ENCODE results near the gene PRKCE. TPM values are rescaled to one million over a fixed set of nuclear protein-coding genes. Genes with fewer than 3 reads are reported as not detected.

The PRKCE gene
- total RNA-seq, 1 donor from 2014 or later: 11.7 TPM

DNA sequence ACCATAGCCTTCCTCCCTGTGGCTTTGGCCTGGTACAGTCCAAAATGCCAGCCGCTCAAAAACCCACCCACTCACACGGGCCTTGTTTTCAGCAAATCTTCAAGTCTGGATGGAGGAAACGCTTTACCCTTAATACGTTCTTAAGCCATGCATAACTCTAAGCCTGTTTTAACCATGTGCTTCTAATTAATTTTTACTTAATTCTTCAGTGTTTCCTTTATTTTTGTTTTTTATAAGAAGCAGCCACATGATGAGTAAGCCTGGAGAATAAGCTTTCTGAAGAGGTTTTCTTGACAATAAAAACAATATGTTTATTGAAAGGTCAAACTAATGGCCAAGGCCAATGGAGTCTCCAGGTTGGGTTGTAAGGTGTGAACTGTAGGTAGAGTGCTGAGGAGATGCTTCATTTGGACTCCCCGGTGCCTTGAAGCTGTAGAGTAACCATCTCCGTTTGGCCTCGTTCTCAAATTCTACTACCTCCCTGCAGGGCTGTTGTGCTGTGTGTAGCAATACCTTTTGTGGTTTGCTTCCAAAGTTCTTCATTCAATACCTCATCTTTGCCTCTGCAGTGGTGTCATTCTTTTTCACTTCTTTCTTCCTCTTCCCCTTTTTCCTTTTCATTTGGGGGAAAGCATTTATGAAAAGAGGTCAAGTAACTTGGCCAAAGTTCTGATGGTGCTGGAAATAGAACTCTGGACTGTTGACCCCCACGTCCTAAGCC is 113.7 kb downstream of the PRKCE start:
- no peak overlapping the region for H3K27ac Mint-ChIP-seq
- DNase-seq (ENCODE audit: low spot score): no peak
- H3K4me1 Mint-ChIP-seq (ENCODE audit: low read depth): no peaks in the 10 kb centered on the region
- H3K4me3 Mint-ChIP-seq: no peak overlapping the region
- H3K9me3 Mint-ChIP-seq: no peaks in the 10 kb centered on the region
- no peaks in the 10 kb centered on the region for H3K36me3 Mint-ChIP-seq (ENCODE audit: low read depth)
- H3K27me3 Mint-ChIP-seq (ENCODE audit: insufficient read depth): peaks cover 5% of the 10 kb centered on the region
- intact Hi-C loops (cut with micrococcal nuclease): no loop called here

DNA sequence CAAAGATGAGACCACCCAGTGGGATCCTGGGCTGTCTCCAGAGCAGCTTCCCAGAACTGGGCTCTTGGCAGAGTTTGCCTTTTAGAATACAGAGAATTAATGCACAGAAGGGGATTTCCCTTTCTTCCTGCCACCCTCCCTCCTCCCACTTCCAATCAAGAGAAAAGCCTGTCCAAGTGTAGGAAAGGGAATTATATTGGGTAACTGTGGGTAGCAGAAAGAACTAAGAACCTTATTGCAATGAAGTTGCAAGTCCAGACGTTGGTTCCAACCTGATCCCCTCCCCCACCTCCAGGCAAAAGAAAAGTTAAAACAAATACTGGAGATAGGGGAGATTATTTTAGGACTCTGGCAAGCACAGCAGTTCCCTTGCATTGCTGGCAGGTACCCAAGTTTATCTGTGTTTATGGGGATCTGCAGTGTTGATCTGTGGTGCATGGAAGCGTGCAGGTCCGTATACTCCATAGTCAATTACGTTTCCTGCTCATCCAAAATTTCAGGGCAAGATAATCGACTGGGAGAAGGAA is 114.3 kb downstream of the PRKCE start:
- H3K4me3 Mint-ChIP-seq: no peak overlapping the region

GRCh38 chr2:45768208-45768607 is 116.7 kb downstream of the PRKCE start:
- intact Hi-C loops (cut with micrococcal nuclease): no loop called here
- Mint-ChIP-seq H3K4me1 (ENCODE audit: low read depth) (no peaks in the 10 kb centered on the region), H3K36me3 (ENCODE audit: low read depth) (no peaks in the 10 kb centered on the region), H3K27me3 (ENCODE audit: insufficient read depth) (peaks cover 5% of the 10 kb centered on the region), H3K4me3 (no peak overlapping the region), H3K27ac (no peak overlapping the region), H3K9me3 (no peaks in the 10 kb centered on the region)
- DNase-seq (ENCODE audit: low spot score): no peak

More for the DNA sequence above, 114.3 kb downstream of the PRKCE start:
- no peak overlapping the region for H3K27ac Mint-ChIP-seq
- H3K4me1 Mint-ChIP-seq (ENCODE audit: low read depth): no peaks in the 10 kb centered on the region
- no peaks in the 10 kb centered on the region for H3K9me3 Mint-ChIP-seq
- peaks cover 5% of the 10 kb centered on the region for H3K27me3 Mint-ChIP-seq (ENCODE audit: insufficient read depth)
- H3K36me3 Mint-ChIP-seq (ENCODE audit: low read depth): no peaks in the 10 kb centered on the region
- DNase-seq (ENCODE audit: low spot score): no peak
- intact Hi-C loops (cut with micrococcal nuclease): no loop called here

DNA sequence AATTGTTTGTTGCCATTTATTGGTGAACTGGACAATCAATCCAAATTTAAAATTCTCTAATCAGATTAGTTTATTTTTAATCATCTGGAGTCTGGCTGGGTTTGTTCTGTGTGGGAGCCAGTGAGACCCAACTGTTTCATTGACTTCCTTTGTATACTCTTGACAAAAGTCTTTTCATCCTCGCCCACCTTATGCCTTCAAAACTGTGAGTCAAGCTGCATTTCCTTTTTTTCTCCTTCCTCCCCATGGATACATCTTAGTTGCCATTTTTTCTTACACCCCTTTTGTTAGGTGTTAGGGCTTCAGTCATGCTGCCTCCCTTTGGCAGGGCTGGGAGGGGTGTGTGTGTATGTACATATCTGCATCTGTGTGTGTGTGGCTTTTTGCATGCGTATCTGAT is 117.6 kb downstream of the PRKCE start:
- DNase-seq (ENCODE audit: low spot score): no peak
- Mint-ChIP-seq H3K27me3 (ENCODE audit: insufficient read depth) (peaks cover 5% of the 10 kb centered on the region), H3K9me3 (no peaks in the 10 kb centered on the region), H3K4me3 (no peak overlapping the region), H3K36me3 (ENCODE audit: low read depth) (no peaks in the 10 kb centered on the region), H3K4me1 (ENCODE audit: low read depth) (no peaks in the 10 kb centered on the region), H3K27ac (no peak overlapping the region)
- intact Hi-C loops (cut with micrococcal nuclease): no loop called here

DNA sequence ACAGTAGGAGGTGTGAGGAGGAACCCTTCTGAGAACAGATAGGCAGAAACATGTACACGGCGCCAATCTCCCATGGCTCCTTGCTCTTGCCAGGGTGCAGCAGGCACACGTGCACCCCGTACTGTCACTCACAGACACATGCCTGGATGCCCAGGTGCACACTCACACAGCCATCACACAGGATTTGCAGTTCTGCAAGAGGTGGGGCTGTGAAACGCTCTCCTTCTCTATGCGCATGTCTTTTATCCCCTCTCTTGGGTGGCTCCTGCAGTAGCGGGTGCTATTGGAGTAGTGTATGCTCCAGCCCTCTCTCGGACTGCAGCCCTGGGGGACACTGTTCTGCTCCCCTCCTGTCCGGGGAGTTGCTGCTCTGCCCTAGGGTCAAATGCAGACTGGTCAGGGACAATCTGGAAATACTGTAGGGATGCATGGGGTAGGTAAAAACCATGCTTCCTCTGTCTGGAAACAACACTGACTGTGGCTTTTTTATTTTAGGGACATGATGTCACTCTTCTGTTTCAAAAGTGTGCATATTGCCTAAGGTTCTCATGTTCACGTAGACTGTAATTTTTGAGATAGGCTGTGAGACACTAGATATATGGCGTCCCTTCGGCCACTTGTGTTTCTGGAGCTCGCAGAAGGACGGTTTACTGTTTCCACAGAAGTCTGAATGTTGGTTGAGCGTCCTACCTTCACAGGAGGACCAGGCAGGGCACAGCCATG is 118.5 kb downstream of the PRKCE start:
- Mint-ChIP-seq H3K27me3 (ENCODE audit: insufficient read depth) (peaks cover 5% of the 10 kb centered on the region), H3K9me3 (no peaks in the 10 kb centered on the region), H3K36me3 (ENCODE audit: low read depth) (no peaks in the 10 kb centered on the region), H3K4me1 (ENCODE audit: low read depth) (no peaks in the 10 kb centered on the region), H3K27ac (no peak overlapping the region), H3K4me3 (no peak overlapping the region)
- intact Hi-C loops (cut with micrococcal nuclease): no loop called here
- no peak for DNase-seq (ENCODE audit: low spot score)

- Mint-ChIP-seq H3K27me3 (ENCODE audit: insufficient read depth) (peaks cover 7% of the 10 kb centered on the region), H3K9me3 (no peaks in the 10 kb centered on the region), H3K27ac (no peak overlapping the region), H3K4me3 (no peak overlapping the region), H3K4me1 (ENCODE audit: low read depth) (no peaks in the 10 kb centered on the region), H3K36me3 (ENCODE audit: low read depth) (no peaks in the 10 kb centered on the region)
- no peak for DNase-seq (ENCODE audit: low spot score)
- intact Hi-C loops (cut with micrococcal nuclease): no loop called here
Measured at GRCh38 chr2:45770811-45771210, 119.3 kb downstream of the PRKCE start.

DNA sequence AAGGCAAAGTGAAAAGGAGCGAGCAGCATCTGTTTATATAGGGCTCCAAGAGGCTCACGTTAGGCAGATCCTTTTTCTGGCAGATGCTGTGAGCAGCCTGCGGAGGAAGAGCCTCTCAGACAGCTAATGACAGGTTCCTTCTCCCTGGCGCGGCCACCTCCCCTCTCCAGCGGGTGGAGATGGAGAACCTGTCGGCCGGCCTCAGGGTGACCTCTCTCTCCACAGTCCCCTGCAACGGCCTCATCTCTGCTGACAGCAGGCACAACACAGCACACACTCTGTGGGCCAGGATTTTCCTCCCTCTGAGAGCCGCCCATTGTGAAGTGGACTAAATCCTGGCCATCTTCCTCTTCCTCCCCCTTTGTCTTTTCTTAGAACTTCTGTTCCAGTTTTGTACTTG is 119.8 kb downstream of the PRKCE start:
- H3K4me3 Mint-ChIP-seq: no peak overlapping the region
- intact Hi-C loops (cut with micrococcal nuclease): no loop called here
- no peaks in the 10 kb centered on the region for H3K36me3 Mint-ChIP-seq (ENCODE audit: low read depth)
- H3K9me3 Mint-ChIP-seq: no peaks in the 10 kb centered on the region
- no peaks in the 10 kb centered on the region for H3K4me1 Mint-ChIP-seq (ENCODE audit: low read depth)
- H3K27ac Mint-ChIP-seq: no peak overlapping the region
- DNase-seq (ENCODE audit: low spot score): no peak
- H3K27me3 Mint-ChIP-seq (ENCODE audit: insufficient read depth): peaks cover 7% of the 10 kb centered on the region

DNA sequence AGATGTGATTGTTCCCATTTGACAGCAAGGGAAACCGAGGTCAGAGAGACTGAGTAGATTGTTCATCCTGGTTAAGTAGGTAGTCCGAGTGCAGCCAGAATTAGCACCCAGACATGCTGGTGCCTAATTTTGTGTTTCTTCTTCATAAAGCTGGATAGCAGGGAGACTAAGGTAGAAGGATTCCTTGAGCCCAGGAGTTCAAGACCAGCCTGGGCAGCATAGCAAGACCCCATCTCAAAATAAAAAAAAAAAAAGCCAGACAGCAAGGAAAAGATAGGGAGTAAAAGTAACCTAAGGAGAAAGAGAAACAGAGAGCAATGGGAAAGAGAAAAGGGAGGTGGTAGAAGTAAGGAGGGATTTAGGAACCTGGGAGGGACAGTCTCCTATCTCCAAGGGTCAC is 120.6 kb downstream of the PRKCE start:
- no peaks in the 10 kb centered on the region for H3K4me1 Mint-ChIP-seq (ENCODE audit: low read depth)
- H3K4me3 Mint-ChIP-seq: no peak overlapping the region
- H3K27me3 Mint-ChIP-seq (ENCODE audit: insufficient read depth): peaks cover 5% of the 10 kb centered on the region
- no peaks in the 10 kb centered on the region for H3K9me3 Mint-ChIP-seq
- no peak overlapping the region for H3K27ac Mint-ChIP-seq
- DNase-seq (ENCODE audit: low spot score): no peak
- intact Hi-C loops (cut with micrococcal nuclease): no loop called here
- no peaks in the 10 kb centered on the region for H3K36me3 Mint-ChIP-seq (ENCODE audit: low read depth)

DNA sequence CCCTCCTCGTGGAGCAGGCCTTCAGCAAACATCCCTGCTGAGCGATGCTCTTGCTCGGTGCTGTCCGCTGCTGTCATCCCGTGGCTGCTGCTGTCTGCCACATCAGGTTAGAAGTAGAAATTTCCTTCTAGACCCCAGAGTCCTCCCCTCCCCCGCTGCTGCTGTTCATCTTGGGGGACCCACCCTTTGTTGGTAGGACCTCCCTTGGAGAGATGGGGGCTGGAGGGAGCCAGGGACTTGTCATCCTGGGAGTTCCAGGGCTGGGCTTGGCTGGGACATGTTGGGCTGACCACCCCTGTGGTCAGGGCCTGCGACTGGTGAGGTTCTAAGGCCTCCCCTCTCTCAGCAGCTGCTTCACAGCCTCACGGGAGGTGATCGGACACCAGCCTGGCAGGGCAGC is 122.4 kb downstream of the PRKCE start:
- H3K36me3 Mint-ChIP-seq (ENCODE audit: low read depth): no peaks in the 10 kb centered on the region
- no peak for DNase-seq (ENCODE audit: low spot score)
- H3K4me1 Mint-ChIP-seq (ENCODE audit: low read depth): peaks cover 5% of the 10 kb centered on the region
- peaks cover 2% of the 10 kb centered on the region for H3K27me3 Mint-ChIP-seq (ENCODE audit: insufficient read depth)
- no peak overlapping the region for H3K4me3 Mint-ChIP-seq
- H3K27ac Mint-ChIP-seq: no peak overlapping the region
- no peaks in the 10 kb centered on the region for H3K9me3 Mint-ChIP-seq
- intact Hi-C loops (cut with micrococcal nuclease): no loop called here

- peaks cover 4% of the 10 kb centered on the region for H3K27me3 Mint-ChIP-seq (ENCODE audit: insufficient read depth)
- H3K36me3 Mint-ChIP-seq (ENCODE audit: low read depth): no peaks in the 10 kb centered on the region
- intact Hi-C loops (cut with micrococcal nuclease): no loop called here
- peaks cover 5% of the 10 kb centered on the region for H3K4me1 Mint-ChIP-seq (ENCODE audit: low read depth)
- no peak overlapping the region for H3K4me3 Mint-ChIP-seq
- H3K9me3 Mint-ChIP-seq: no peaks in the 10 kb centered on the region
- no peak overlapping the region for H3K27ac Mint-ChIP-seq
- DNase-seq (ENCODE audit: low spot score): no peak
Measured at GRCh38 chr2:45774688-45775244, 123.3 kb downstream of the PRKCE start.

- Mint-ChIP-seq H3K4me1 (ENCODE audit: low read depth) (peaks cover 5% of the 10 kb centered on the region), H3K27ac (no peak overlapping the region), H3K36me3 (ENCODE audit: low read depth) (no peaks in the 10 kb centered on the region), H3K4me3 (no peak overlapping the region), H3K9me3 (no peaks in the 10 kb centered on the region), H3K27me3 (ENCODE audit: insufficient read depth) (peaks cover 4% of the 10 kb centered on the region)
- DNase-seq (ENCODE audit: low spot score): no peak
- intact Hi-C loops (cut with micrococcal nuclease): no loop called here
Measured at GRCh38 chr2:45776160-45776955, 124.9 kb downstream of the PRKCE start.

DNA sequence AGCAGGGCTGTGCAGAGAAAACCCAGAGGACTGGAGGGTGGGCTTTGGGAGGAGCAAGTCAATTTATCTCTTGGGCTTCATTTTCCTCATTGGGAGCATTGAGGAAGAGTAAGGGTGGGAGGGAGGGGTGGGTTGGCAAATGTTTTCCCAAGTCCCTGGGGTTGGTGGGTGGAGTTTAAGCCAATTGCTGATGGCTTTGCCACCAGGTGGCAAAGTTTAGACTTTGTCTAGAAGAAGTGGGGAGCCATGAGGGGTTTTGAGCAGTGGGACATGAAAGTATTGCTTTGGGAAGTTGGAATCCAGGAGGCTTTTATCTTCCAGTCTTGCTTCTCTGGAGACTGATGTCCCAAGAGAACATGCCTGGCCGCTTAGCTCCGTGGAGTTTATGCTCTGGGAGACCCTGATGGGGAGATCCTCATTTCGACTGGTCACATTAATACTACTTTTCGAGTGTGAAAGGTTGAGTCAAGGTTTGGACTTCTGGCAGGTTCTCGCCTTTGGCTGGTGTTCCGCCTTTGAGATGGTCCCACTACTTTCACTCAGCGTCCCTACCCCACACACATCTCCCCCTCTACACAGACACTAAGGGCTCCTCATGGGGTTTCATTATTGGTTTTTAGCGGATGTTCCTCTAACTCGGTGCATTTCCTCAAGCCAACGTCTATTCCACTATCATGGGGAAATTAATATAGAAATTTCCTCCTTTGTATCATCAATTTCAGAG is 126.7 kb downstream of the PRKCE start:
- intact Hi-C loops (cut with micrococcal nuclease): loop anchor here (1.0 to 2.0 kb wide), 4 partner anchors 127 to 795 kb away; partner anchors contain the start of gene PRKCE
- Mint-ChIP-seq H3K27me3 (ENCODE audit: insufficient read depth) (peaks cover 4% of the 10 kb centered on the region), H3K36me3 (ENCODE audit: low read depth) (no peaks in the 10 kb centered on the region), H3K27ac (no peak overlapping the region), H3K9me3 (no peaks in the 10 kb centered on the region), H3K4me3 (no peak overlapping the region), H3K4me1 (ENCODE audit: low read depth) (peaks cover 5% of the 10 kb centered on the region)
- DNase-seq (ENCODE audit: low spot score): no peak

Measured in activated T-helper 1 cell treated with anti-CD3 and anti-CD28 coated beads, Interleukin-12 subunit alpha, Interleukin-12 subunit beta, Interleukin-2, Interleukin-4 antibody, amounts not matched to agents 30 ng/mL and 10 ng/mL and 1 ng/mL, durations not matched to agents 14 hours and 24 hours and 36 hours (primary cell).